Thymus (tissue), 11 donors: Measurements from ENCODE around the gene HBZ. TPM values are rescaled to one million over a fixed set of nuclear protein-coding genes. Genes with fewer than 3 reads are reported as not detected.

Experiments
- DNase-seq, 9 donors: peaks; one replicate each; pipeline ENCODE4 v3.0.0-alpha.2; 2013; ENCODE audit warnings: low spot score in 9 of 9, low read depth in 6 of 9, missing footprints in 1 of 9
- H3K27ac ChIP-seq, 2 donors: one replicate each; pipeline ENCODE4 v1.5.1; 2013; ENCODE audit warnings: control low read depth in 1 of 2, low read depth in 1 of 2, low read length in 1 of 2, mild to moderate bottlenecking in 1 of 2, moderate library complexity in 1 of 2
- H3K27me3 ChIP-seq, 2 donors: one replicate each; pipeline ENCODE4 v1.5.1; 2013; ENCODE audit warnings: low read length in 1 of 2; ENCODE audit not compliant: control insufficient read depth in 2 of 2, insufficient read depth in 1 of 2
- H3K36me3 ChIP-seq, 2 donors: one replicate each; pipeline ENCODE4 v1.5.1; 2013; ENCODE audit warnings: low read length in 1 of 2, mild to moderate bottlenecking in 1 of 2, moderate library complexity in 1 of 2; ENCODE audit not compliant: control insufficient read depth in 2 of 2, insufficient read depth in 2 of 2
- H3K4me1 ChIP-seq, 2 donors: one replicate each; pipeline ENCODE4 v1.5.1; 2013; ENCODE audit warnings: low read length in 2 of 2; ENCODE audit not compliant: control insufficient read depth in 2 of 2, insufficient read depth in 2 of 2
- H3K4me3 ChIP-seq, 2 donors: one replicate each; pipeline ENCODE4 v1.5.1; 2013; ENCODE audit warnings: low read length in 2 of 2, control low read depth in 1 of 2, mild to moderate bottlenecking in 1 of 2
- H3K9me3 ChIP-seq, 2 donors: one replicate each; pipeline ENCODE4 v1.5.1; 2013; ENCODE audit warnings: low read length in 1 of 2, mild to moderate bottlenecking in 1 of 2; ENCODE audit not compliant: control insufficient read depth in 2 of 2, insufficient read depth in 1 of 2
- WGBS: extraction: QIAGEN DNeasy Blood & Tissue Kit; methylation state at CpG from one replicate; pipeline ENCODE4 v1.1.7; 2013; 5-methylcytosine and 5-hydroxymethylcytosine counted together
- polyA plus RNA-seq: library from polyadenylated mRNA; stranded (reverse); fragments of 200-250 nt; gene quantifications from one replicate; pipeline ENCODE4 v1.2.3, GENCODE V29; 2013
- total RNA-seq: library from RNA; stranded (reverse); fragments of 120-200 nt; gene quantifications from one replicate; pipeline ENCODE4 v1.2.4, GENCODE V29; 2013
- donor health status: healthy.

HBZ gene
- total and polyA plus RNA-seq, 2 donors = 0.34 to 3.2 TPM

GRCh38 chr16:179211-180092 lies 27.0 kb downstream of the HBZ start:
- no peak for DNase-seq
- Histone ChIP-seq H3K27ac (no peak overlapping the region), H3K4me3 (no peak overlapping the region), H3K36me3 (peaks cover 3 to 4% of the 10 kb centered on the region in 2 donors), H3K9me3 (peaks cover 0 to 7% of the 10 kb centered on the region in 2 donors), H3K4me1 (peaks cover 11 to 13% of the 10 kb centered on the region in 2 donors), H3K27me3 (peaks cover 49 to 64% of the 10 kb centered on the region in 2 donors)
- 81% methylated on average over 17 of the region's 17 CpGs for WGBS

- peak in 2 of 9 donors; percentile 35 to 38 for DNase-seq
- Histone ChIP-seq H3K36me3 (peaks cover 9 to 10% of the 10 kb centered on the region in 2 donors), H3K27me3 (peaks cover 42 to 57% of the 10 kb centered on the region in 2 donors), H3K4me3 (peak within 1 kb of the TSS in 1 of 2 donors; percentile 34), H3K27ac (no peak within 1 kb of the TSS), H3K4me1 (peaks cover 11 to 13% of the 10 kb centered on the region in 2 donors), H3K9me3 (peaks cover 0 to 7% of the 10 kb centered on the region in 2 donors)
- WGBS = 10% methylated on average over 59 of the region's 59 CpGs
These were observed 27.7 kb downstream of the HBZ start, which contains the start of gene HBQ1 for GRCh38 chr16:180101-180675. TSS of gene HBQ1 (plus strand) at chr16:180459. CDS start at chr16:180487, 28 bp downstream.

- no peak overlapping the region for H3K27ac ChIP-seq
- H3K27me3 ChIP-seq = peaks cover 38 to 51% of the 10 kb centered on the region in 2 donors
- peak overlapping the region in 1 of 2 donors; percentile 34 for H3K4me3 ChIP-seq
- H3K9me3 ChIP-seq = peaks cover 0 to 7% of the 10 kb centered on the region in 2 donors
- peak; percentile 29 to 84 (median 59) for DNase-seq
- 3% methylated on average over 89 of the region's 89 CpGs for WGBS
- peaks cover 11 to 13% of the 10 kb centered on the region in 2 donors for H3K4me1 ChIP-seq
- H3K36me3 ChIP-seq = peaks cover 13% of the 10 kb centered on the region in 2 donors
These were observed 28.5 kb downstream of the HBZ start for GRCh38 chr16:180681-181564.

GRCh38 chr16:181565-182021 lies 29.1 kb downstream of the HBZ start:
- Histone ChIP-seq H3K27ac (no peak overlapping the region), H3K9me3 (peaks cover 0 to 7% of the 10 kb centered on the region in 2 donors), H3K4me3 (no peak overlapping the region), H3K4me1 (peaks cover 11 to 13% of the 10 kb centered on the region in 2 donors), H3K27me3 (peaks cover 38 to 48% of the 10 kb centered on the region in 2 donors), H3K36me3 (peaks cover 13% of the 10 kb centered on the region in 2 donors)
- 14% methylated on average over 22 of the region's 22 CpGs for WGBS
- peak in 1 of 9 donors; percentile 19 for DNase-seq

GRCh38 chr16:183005-183404 lies 30.6 kb downstream of the HBZ start:
- WGBS = 94% methylated on average over 7 of the region's 7 CpGs
- H3K27ac ChIP-seq = no peak overlapping the region
- H3K4me3 ChIP-seq = no peak overlapping the region
- H3K27me3 ChIP-seq = peaks cover 30 to 36% of the 10 kb centered on the region in 2 donors
- peaks cover 0 to 7% of the 10 kb centered on the region in 2 donors for H3K9me3 ChIP-seq
- H3K36me3 ChIP-seq = peaks cover 22 to 23% of the 10 kb centered on the region in 2 donors
- no peak for DNase-seq
- peaks cover 11 to 13% of the 10 kb centered on the region in 2 donors for H3K4me1 ChIP-seq

GRCh38 chr16:185213-185612 lies 32.8 kb downstream of the HBZ start:
- 97% methylated on average over 13 of the region's 13 CpGs for WGBS
- DNase-seq = no peak
- H3K4me3 ChIP-seq = no peak overlapping the region
- H3K4me1 ChIP-seq = peaks cover 11 to 16% of the 10 kb centered on the region in 2 donors
- no peak overlapping the region for H3K27ac ChIP-seq
- peaks cover 11 to 14% of the 10 kb centered on the region in 2 donors for H3K27me3 ChIP-seq
- peaks cover 41% of the 10 kb centered on the region in 2 donors for H3K36me3 ChIP-seq
- peaks cover 0 to 7% of the 10 kb centered on the region in 2 donors for H3K9me3 ChIP-seq

GRCh38 chr16:185691-186090 lies 33.2 kb downstream of the HBZ start:
- no peak for DNase-seq
- WGBS = 96% methylated on average over 11 of the region's 11 CpGs
- Histone ChIP-seq H3K27me3 (peaks cover 6 to 10% of the 10 kb centered on the region in 2 donors), H3K4me1 (peaks cover 6 to 13% of the 10 kb centered on the region in 2 donors), H3K27ac (no peak overlapping the region), H3K9me3 (peaks cover 0 to 5% of the 10 kb centered on the region in 2 donors), H3K36me3 (peaks cover 45 to 46% of the 10 kb centered on the region in 2 donors), H3K4me3 (no peak overlapping the region)

GRCh38 chr16:187330-187729 lies 34.9 kb downstream of the HBZ start:
- Histone ChIP-seq H3K27me3 (no peaks in the 10 kb centered on the region), H3K27ac (no peak overlapping the region), H3K9me3 (no peaks in the 10 kb centered on the region), H3K36me3 (peaks cover 62% of the 10 kb centered on the region in 2 donors), H3K4me1 (peaks cover 0 to 7% of the 10 kb centered on the region in 2 donors), H3K4me3 (no peak overlapping the region)
- WGBS = 97% methylated on average over 8 of the region's 8 CpGs
- DNase-seq = no peak
